ENCODE data around the gene ERN1. TPM values are rescaled to one million over a fixed set of nuclear protein-coding genes. Genes with fewer than 3 reads are reported as not detected.

The ERN1 gene
- total RNA-seq, 2 donors from 2014 or later, result 9.0 to 13.7 TPM

- no peak overlapping the region for H3K27ac Mint-ChIP-seq
- peaks cover 17% of the 10 kb centered on the region for H3K36me3 Mint-ChIP-seq (ENCODE audit: low read depth)
- no peaks in the 10 kb centered on the region for H3K4me1 ChIP-seq (ENCODE audit: control insufficient read depth, insufficient read depth, low read length)
- peak overlapping the region; percentile 98 for H3K9ac ChIP-seq (ENCODE audit: extremely low read depth, low read length, poor library complexity, severe bottlenecking)
- WGBS, 2 experiments (ENCODE audit: insufficient coverage in 1 of 2, insufficient read length in 1 of 2), result 1% methylated on average over 22 to 34 of the region's 34 CpGs
- no peaks in the 10 kb centered on the region for H3K27me3 ChIP-seq (ENCODE audit: control insufficient read depth, insufficient read depth, low read length, poor library complexity, severe bottlenecking)
- TF ChIP-seq, protein P1, sequence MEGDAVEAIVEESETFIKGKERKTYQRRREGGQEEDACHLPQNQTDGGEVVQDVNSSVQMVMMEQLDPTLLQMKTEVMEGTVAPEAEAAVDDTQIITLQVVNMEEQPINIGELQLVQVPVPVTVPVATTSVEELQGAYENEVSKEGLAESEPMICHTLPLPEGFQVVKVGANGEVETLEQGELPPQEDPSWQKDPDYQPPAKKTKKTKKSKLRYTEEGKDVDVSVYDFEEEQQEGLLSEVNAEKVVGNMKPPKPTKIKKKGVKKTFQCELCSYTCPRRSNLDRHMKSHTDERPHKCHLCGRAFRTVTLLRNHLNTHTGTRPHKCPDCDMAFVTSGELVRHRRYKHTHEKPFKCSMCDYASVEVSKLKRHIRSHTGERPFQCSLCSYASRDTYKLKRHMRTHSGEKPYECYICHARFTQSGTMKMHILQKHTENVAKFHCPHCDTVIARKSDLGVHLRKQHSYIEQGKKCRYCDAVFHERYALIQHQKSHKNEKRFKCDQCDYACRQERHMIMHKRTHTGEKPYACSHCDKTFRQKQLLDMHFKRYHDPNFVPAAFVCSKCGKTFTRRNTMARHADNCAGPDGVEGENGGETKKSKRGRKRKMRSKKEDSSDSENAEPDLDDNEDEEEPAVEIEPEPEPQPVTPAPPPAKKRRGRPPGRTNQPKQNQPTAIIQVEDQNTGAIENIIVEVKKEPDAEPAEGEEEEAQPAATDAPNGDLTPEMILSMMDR (conservative IDR thresholded peaks at IDR 0.05), result no peak
- no peaks in the 10 kb centered on the region for H3K27me3 Mint-ChIP-seq (ENCODE audit: insufficient read depth)
- no peaks in the 10 kb centered on the region for H3K9me3 ChIP-seq (ENCODE audit: control insufficient read depth, low read length)
- peak; percentile 81 for DNase-seq
- peak overlapping the region; percentile 78 for H3K27ac ChIP-seq (ENCODE audit: low read depth, low read length)
- H3K9me3 Mint-ChIP-seq, result no peaks in the 10 kb centered on the region
- peak overlapping the region; percentile 85 for H3K4me3 ChIP-seq (ENCODE audit: low read length)
- peaks cover 13% of the 10 kb centered on the region for H3K4me1 Mint-ChIP-seq
- no peak overlapping the region for H3K4me3 Mint-ChIP-seq
- H3K36me3 ChIP-seq (ENCODE audit: control insufficient read depth, insufficient read depth, low read length), result peaks cover 8% of the 10 kb centered on the region
Measured at GRCh38 chr17:64146418-64147109, 16.6 kb upstream of the ERN1 start.

- Histone ChIP-seq H3K27me3 (ENCODE audit: control insufficient read depth, insufficient read depth, low read length, poor library complexity, severe bottlenecking) (no peaks in the 10 kb centered on the region), H3K4me1 (ENCODE audit: control insufficient read depth, insufficient read depth, low read length) (no peaks in the 10 kb centered on the region), H3K9me3 (ENCODE audit: control insufficient read depth, low read length) (no peaks in the 10 kb centered on the region), H3K4me3 (ENCODE audit: low read length) (peak overlapping the region; percentile 85), H3K27ac (ENCODE audit: low read depth, low read length) (peak overlapping the region; percentile 78), H3K36me3 (ENCODE audit: control insufficient read depth, insufficient read depth, low read length) (peaks cover 8% of the 10 kb centered on the region), H3K9ac (ENCODE audit: extremely low read depth, low read length, poor library complexity, severe bottlenecking) (peak overlapping the region; percentile 98)
- H3K4me3 Mint-ChIP-seq, result no peak overlapping the region
- WGBS, 2 experiments (ENCODE audit: insufficient coverage in 1 of 2, insufficient read length in 1 of 2), result 0% methylated on average over 40 to 51 of the region's 51 CpGs
- no peaks in the 10 kb centered on the region for H3K27me3 Mint-ChIP-seq (ENCODE audit: insufficient read depth)
- no peaks in the 10 kb centered on the region for H3K9me3 Mint-ChIP-seq
- TF ChIP-seq, protein P1 (conservative IDR thresholded peaks at IDR 0.05), result no peak
- H3K27ac Mint-ChIP-seq, result no peak overlapping the region
- peaks cover 14% of the 10 kb centered on the region for H3K36me3 Mint-ChIP-seq (ENCODE audit: low read depth)
- peak; percentile 99 for DNase-seq
- H3K4me1 Mint-ChIP-seq, result peaks cover 13% of the 10 kb centered on the region
Measured at GRCh38 chr17:64145751-64146417, 15.9 kb upstream of the ERN1 start.

GRCh38 chr17:64145375-64145750 lies 15.4 kb upstream of the ERN1 start:
- no peaks in the 10 kb centered on the region for H3K27me3 Mint-ChIP-seq (ENCODE audit: insufficient read depth)
- H3K4me3 Mint-ChIP-seq, result no peak overlapping the region
- H3K36me3 Mint-ChIP-seq (ENCODE audit: low read depth), result peaks cover 11% of the 10 kb centered on the region
- H3K27ac Mint-ChIP-seq, result no peak overlapping the region
- Histone ChIP-seq H3K9ac (ENCODE audit: extremely low read depth, low read length, poor library complexity, severe bottlenecking) (peak overlapping the region; percentile 98), H3K4me3 (ENCODE audit: low read length) (peak overlapping the region; percentile 85), H3K9me3 (ENCODE audit: control insufficient read depth, low read length) (no peaks in the 10 kb centered on the region), H3K36me3 (ENCODE audit: control insufficient read depth, insufficient read depth, low read length) (peaks cover 8% of the 10 kb centered on the region), H3K27ac (ENCODE audit: low read depth, low read length) (no peak overlapping the region), H3K4me1 (ENCODE audit: control insufficient read depth, insufficient read depth, low read length) (no peaks in the 10 kb centered on the region), H3K27me3 (ENCODE audit: control insufficient read depth, insufficient read depth, low read length, poor library complexity, severe bottlenecking) (no peaks in the 10 kb centered on the region)
- WGBS, 2 experiments (ENCODE audit: insufficient coverage in 1 of 2, insufficient read length in 1 of 2), result 0% methylated on average over 10 of the region's 15 CpGs
- TF ChIP-seq, protein P1 (conservative IDR thresholded peaks at IDR 0.05), result no peak
- no peak for DNase-seq
- H3K4me1 Mint-ChIP-seq, result peaks cover 13% of the 10 kb centered on the region
- H3K9me3 Mint-ChIP-seq, result no peaks in the 10 kb centered on the region
